ENCODE data around the gene CACNA1I. TPM values are rescaled to one million over a fixed set of nuclear protein-coding genes. Genes with fewer than 3 reads are reported as not detected.

CACNA1I gene
- total and polyA plus RNA-seq, 9 donors: 0.02 to 0.23 (median 0.09) TPM; not detected in 1

- TF ChIP-seq EP300 (IDR thresholded peaks at IDR 0.05) (no peak), CTCF (IDR thresholded peaks at IDR 0.05) (no peak)
- H3K36me3 ChIP-seq: no peaks in the 10 kb centered on the region
- intact Hi-C loops (cut with DNase I): no loop called here
- no peak overlapping the region for H3K4me3 ChIP-seq
- H3K27ac ChIP-seq: no peak overlapping the region
- no peaks in the 10 kb centered on the region for H3K27me3 ChIP-seq
- H3K9me3 ChIP-seq: no peaks in the 10 kb centered on the region
- peaks cover 5% of the 10 kb centered on the region for H3K4me1 ChIP-seq (ENCODE audit: insufficient read depth)
- 76 to 81% (median 80%) methylated on average over 17 of the region's 17 CpGs for WGBS, 3 donors
- DNase-seq: no peak
Measured at GRCh38 chr22:39686776-39687525, 116.4 kb downstream of the CACNA1I start.

- H3K9me3 ChIP-seq: no peaks in the 10 kb centered on the region
- intact Hi-C loops (cut with DNase I): no loop called here
- no peak for DNase-seq
Measured at GRCh38 chr22:39688186-39688785, 117.7 kb downstream of the CACNA1I start.

DNA sequence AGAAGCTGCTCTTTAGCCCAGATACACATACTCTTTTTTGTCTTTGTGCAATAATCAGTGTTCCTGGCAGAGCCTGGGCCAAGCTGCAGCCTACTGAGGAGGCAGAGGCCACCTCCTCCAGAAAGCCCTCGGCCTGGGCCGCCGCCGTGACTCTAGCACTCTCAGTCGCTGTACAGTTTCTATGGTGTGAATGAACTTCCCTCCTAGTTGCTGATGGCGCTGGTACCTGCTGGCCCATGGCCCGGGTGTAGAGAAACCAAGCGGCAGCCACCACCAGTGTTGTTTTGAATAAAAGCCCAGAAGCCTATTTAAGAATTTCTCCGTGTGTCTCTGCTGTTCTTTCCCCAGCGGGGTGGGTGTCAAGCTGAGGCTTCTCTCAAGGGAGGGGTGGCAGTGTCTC lies 118.9 kb downstream of the CACNA1I start:
- intact Hi-C loops (cut with DNase I): no loop called here
- Histone ChIP-seq H3K9me3 (no peaks in the 10 kb centered on the region), H3K27ac (no peak overlapping the region), H3K36me3 (no peaks in the 10 kb centered on the region), H3K4me3 (no peak overlapping the region), H3K4me1 (ENCODE audit: insufficient read depth) (peaks cover 5% of the 10 kb centered on the region), H3K27me3 (no peaks in the 10 kb centered on the region)
- TF ChIP-seq POLR2A (IDR thresholded peaks at IDR 0.05) (no peak), EP300 (IDR thresholded peaks at IDR 0.05) (no peak)
- no peak for DNase-seq
- 69 to 86% (median 80%) methylated on average over 10 of the region's 10 CpGs for WGBS, 3 donors

More at GRCh38 chr22:39688186-39688785, 117.7 kb downstream of the CACNA1I start:
- Histone ChIP-seq H3K4me1 (ENCODE audit: insufficient read depth) (peaks cover 5% of the 10 kb centered on the region), H3K4me3 (no peak overlapping the region), H3K27me3 (no peaks in the 10 kb centered on the region), H3K36me3 (no peaks in the 10 kb centered on the region), H3K27ac (no peak overlapping the region)
- 89 to 91% (median 91%) methylated on average over 13 of the region's 13 CpGs for WGBS, 3 donors
- TF ChIP-seq POLR2A (IDR thresholded peaks at IDR 0.05): no peak
- no peak for TF ChIP-seq EP300 (IDR thresholded peaks at IDR 0.05)
- no peak for TF ChIP-seq CTCF (IDR thresholded peaks at IDR 0.05)

GRCh38 chr22:39690881-39691605 lies 120.5 kb downstream of the CACNA1I start:
- no peaks in the 10 kb centered on the region for H3K27me3 ChIP-seq
- intact Hi-C loops (cut with DNase I): no loop called here
- no peaks in the 10 kb centered on the region for H3K9me3 ChIP-seq
- H3K4me3 ChIP-seq: no peak overlapping the region
- peaks cover 5% of the 10 kb centered on the region for H3K4me1 ChIP-seq (ENCODE audit: insufficient read depth)
- TF ChIP-seq EP300 (IDR thresholded peaks at IDR 0.05): no peak
- no peak for TF ChIP-seq CTCF (IDR thresholded peaks at IDR 0.05)
- no peak for TF ChIP-seq POLR2A (IDR thresholded peaks at IDR 0.05)
- H3K36me3 ChIP-seq: no peaks in the 10 kb centered on the region
- WGBS, 3 donors: 4 to 5% (median 4%) methylated on average over 25 of the region's 25 CpGs
- no peak overlapping the region for H3K27ac ChIP-seq
- peak in 1 of 5 donors; percentile 47 for DNase-seq
